PC-3 (cell line): ENCODE results near the gene AGER. TPM values are rescaled to one million over a fixed set of nuclear protein-coding genes. Genes with fewer than 3 reads are reported as not detected.

Experiments
- ATAC-seq: fragments of 200-7000 bp; cut with Tn5 transposase; 2 replicates; pipeline ENCODE4 v1.9.1; 2020; ENCODE audit warnings: mild to moderate bottlenecking, moderate library complexity
- BruUV-seq: library from RNA; stranded (reverse); fragments of 400-500 nt; replicated peaks from 2 replicates; lab custom pipeline; 2021; lab: Mats Ljungman, UMichigan
- CTCF ChIA-PET: fragments of 300-600 bp; sonication (Branson Sonifier 250); formaldehyde crosslinking; loops from one replicate; lab custom pipeline; 2022; ENCODE audit warnings: antibody characterized with exemption; lab: Charles Lee
- POLR2A ChIA-PET: fragments of 300-600 bp; sonication (Branson Sonifier 250); formaldehyde crosslinking; loops from one replicate; lab custom pipeline; 2022; ENCODE audit warnings: antibody characterized with exemption; ENCODE audit not compliant: unreplicated experiment; lab: Charles Lee
- DNase-seq: peaks from one replicate; pipeline ENCODE4 v3.0.0-alpha.2; 2015
- H2AFZ ChIP-seq: fragments of 300-600 bp; sonication (generic); 2 replicates; pipeline ENCODE4 v1.6.0; 2016; ENCODE audit warnings: antibody characterized with exemption, low read length
- H3F3A ChIP-seq: fragments of 300-600 bp; sonication (generic); one replicate; pipeline ENCODE4 v1.6.0; 2017; ENCODE audit warnings: antibody characterized with exemption, low read length, control low read depth, mild to moderate bottlenecking; ENCODE audit not compliant: unreplicated experiment
- H3K27ac ChIP-seq: fragments of 300-600 bp; sonication (generic); 2 replicates; pipeline ENCODE4 v1.5.1; 2016; ENCODE audit warnings: mild to moderate bottlenecking, low read length
- H3K27me3 ChIP-seq: fragments of 300-600 bp; sonication (generic); 2 replicates; pipeline ENCODE4 v1.6.1; 2016; ENCODE audit warnings: low read length, mixed read lengths
- H3K36me3 ChIP-seq: fragments of 300-600 bp; sonication (generic); 2 replicates; pipeline ENCODE4 v1.6.1; 2016; ENCODE audit warnings: low read depth, mixed run types, low read length, mixed read lengths
- H3K4me1 ChIP-seq: fragments of 300-600 bp; sonication (generic); 2 replicates; pipeline ENCODE4 v1.5.1; 2016; ENCODE audit warnings: low read length; ENCODE audit not compliant: insufficient read depth
- H3K4me2 ChIP-seq: fragments of 300-600 bp; sonication (generic); 2 replicates; pipeline ENCODE4 v1.6.0; 2016; ENCODE audit warnings: low read length
- H3K4me3 ChIP-seq: fragments of 300-600 bp; sonication (generic); 2 replicates; pipeline ENCODE4 v1.5.1; 2016; ENCODE audit warnings: mild to moderate bottlenecking, low read length, mixed read lengths
- H3K79me2 ChIP-seq: fragments of 300-600 bp; sonication (generic); 2 replicates; pipeline ENCODE4 v1.6.1; 2017; ENCODE audit warnings: low read length, mixed read lengths
- H3K9ac ChIP-seq: fragments of 300-600 bp; sonication (generic); 2 replicates; pipeline ENCODE4 v1.6.0; 2016; ENCODE audit warnings: mild to moderate bottlenecking, low read length
- H3K9me2 ChIP-seq: fragments of 300-600 bp; sonication (generic); replicated peaks from 2 replicates; pipeline ENCODE4 v1.6.1; 2016; ENCODE audit warnings: mixed run types, low read length, mixed read lengths
- H3K9me3 ChIP-seq: fragments of 300-600 bp; sonication (generic); 2 replicates; pipeline ENCODE4 v1.6.1; 2016; ENCODE audit warnings: low read length, mixed read lengths
- H4K20me1 ChIP-seq: fragments of 300-600 bp; sonication (generic); 2 replicates; pipeline ENCODE4 v1.6.1; 2016; ENCODE audit warnings: low read length, mixed read lengths
- EZH2 ChIP-seq: fragments of 300-600 bp; sonication (generic); IDR thresholded peaks from one replicate; pipeline ENCODE4 v1.6.1; 2017; ENCODE audit warnings: antibody characterized with exemption, mild to moderate bottlenecking, low read length; ENCODE audit not compliant: unreplicated experiment
- EZH2phosphoT487 ChIP-seq: fragments of 300-600 bp; sonication (generic); IDR thresholded peaks from 2 replicates; pipeline ENCODE4 v1.6.1; 2018; ENCODE audit warnings: mild to moderate bottlenecking, antibody characterized with exemption, low read length, borderline replicate concordance
- intact Hi-C: fragments of 100-400 bp; cut with micrococcal nuclease; formaldehyde crosslinking; loops from 2 replicates; pipeline ENCODE4 v1.9.0; 2023
- total RNA-seq: library from RNA; depleted of rRNA; stranded (reverse); fragments of >200 nt; gene quantifications from 2 replicates; pipeline ENCODE4 v1.2.3, GENCODE V29; 2014
- TF ChIP-seq, protein P1 (sequence below): fragments of 300-600 bp; sonication (generic); conservative IDR thresholded peaks from 2 replicates; pipeline ENCODE4 v1.5.1; 2017; ENCODE audit warnings: antibody characterized with exemption, low read depth, mild to moderate bottlenecking, low read length

The AGER gene
- total RNA-seq, 1 experiment from 2014 or later = 2.0 TPM

DNA sequence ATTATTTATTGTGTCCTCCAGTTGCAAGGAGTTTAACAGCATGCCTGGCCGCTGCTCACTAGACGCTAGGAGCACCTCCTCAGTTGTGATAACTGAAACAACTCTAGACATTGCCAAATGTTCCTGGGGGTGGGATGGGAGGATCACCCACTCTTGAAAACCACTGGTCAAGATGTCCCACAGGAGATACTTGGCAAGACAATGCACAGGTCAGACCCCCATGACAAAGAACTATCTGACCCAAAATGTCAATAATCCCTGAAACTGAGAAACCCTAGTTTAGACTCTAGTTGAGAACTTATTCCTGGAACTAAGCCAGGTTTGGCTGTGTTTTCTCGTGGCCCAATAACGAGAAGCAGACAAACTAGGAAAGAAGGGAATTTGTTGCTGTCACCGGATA is 44.5 kb downstream of the AGER start:
- H3K4me1 ChIP-seq = no peaks in the 10 kb centered on the region
- ATAC-seq (no peak), DNase-seq (no peak)
- no peak overlapping the region for H3K4me3 ChIP-seq
- H4K20me1 ChIP-seq = no peaks in the 10 kb centered on the region
- POLR2A ChIA-PET = no interaction called here
- H3K4me2 ChIP-seq = no peak overlapping the region
- H3K36me3 ChIP-seq = no peaks in the 10 kb centered on the region
- H3K9me2 ChIP-seq = no peaks in the 10 kb centered on the region
- no peaks in the 10 kb centered on the region for H3K9me3 ChIP-seq
- no peaks in the 10 kb centered on the region for H3K79me2 ChIP-seq
- H3K27me3 ChIP-seq = no peaks in the 10 kb centered on the region
- BruUV-seq = no TSS peak
- CTCF ChIA-PET = no interaction called here
- intact Hi-C loops = no loop called here
- H3K27ac ChIP-seq = no peak overlapping the region
- H3F3A ChIP-seq = no peaks in the 10 kb centered on the region
- H3K9ac ChIP-seq = no peak overlapping the region
- TF ChIP-seq, protein P1, sequence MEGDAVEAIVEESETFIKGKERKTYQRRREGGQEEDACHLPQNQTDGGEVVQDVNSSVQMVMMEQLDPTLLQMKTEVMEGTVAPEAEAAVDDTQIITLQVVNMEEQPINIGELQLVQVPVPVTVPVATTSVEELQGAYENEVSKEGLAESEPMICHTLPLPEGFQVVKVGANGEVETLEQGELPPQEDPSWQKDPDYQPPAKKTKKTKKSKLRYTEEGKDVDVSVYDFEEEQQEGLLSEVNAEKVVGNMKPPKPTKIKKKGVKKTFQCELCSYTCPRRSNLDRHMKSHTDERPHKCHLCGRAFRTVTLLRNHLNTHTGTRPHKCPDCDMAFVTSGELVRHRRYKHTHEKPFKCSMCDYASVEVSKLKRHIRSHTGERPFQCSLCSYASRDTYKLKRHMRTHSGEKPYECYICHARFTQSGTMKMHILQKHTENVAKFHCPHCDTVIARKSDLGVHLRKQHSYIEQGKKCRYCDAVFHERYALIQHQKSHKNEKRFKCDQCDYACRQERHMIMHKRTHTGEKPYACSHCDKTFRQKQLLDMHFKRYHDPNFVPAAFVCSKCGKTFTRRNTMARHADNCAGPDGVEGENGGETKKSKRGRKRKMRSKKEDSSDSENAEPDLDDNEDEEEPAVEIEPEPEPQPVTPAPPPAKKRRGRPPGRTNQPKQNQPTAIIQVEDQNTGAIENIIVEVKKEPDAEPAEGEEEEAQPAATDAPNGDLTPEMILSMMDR = no peak
- no peak for TF ChIP-seq EZH2
- TF ChIP-seq EZH2phosphoT487 = no peak
- no peak overlapping the region for H2AFZ ChIP-seq

DNA sequence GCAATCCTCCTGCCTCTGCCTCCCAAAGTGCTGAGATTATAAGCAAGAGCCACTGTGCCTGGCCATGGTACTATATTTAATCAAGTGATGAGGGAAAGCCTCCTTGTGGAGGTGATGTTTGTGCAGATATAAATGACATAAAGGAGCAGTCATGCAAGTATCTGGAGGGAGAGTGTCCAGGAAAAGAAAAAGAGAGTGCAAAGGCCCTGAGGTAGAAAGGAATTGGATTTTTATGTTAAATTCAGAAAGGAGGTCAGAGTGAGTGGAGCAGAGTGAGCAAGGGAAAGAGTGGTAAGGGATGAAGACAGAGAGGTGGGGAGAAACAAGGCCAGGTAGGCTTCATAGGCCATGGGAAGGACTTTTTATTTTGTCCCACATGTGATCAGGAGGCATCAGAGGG is 46.6 kb downstream of the AGER start:
- CTCF ChIA-PET = no interaction called here
- Histone ChIP-seq H3K4me2 (no peak overlapping the region), H3K4me3 (no peak overlapping the region), H3K9ac (no peak overlapping the region), H3K79me2 (no peaks in the 10 kb centered on the region), H2AFZ (no peak overlapping the region), H3K9me2 (no peaks in the 10 kb centered on the region), H3F3A (no peaks in the 10 kb centered on the region), H3K9me3 (no peaks in the 10 kb centered on the region), H4K20me1 (no peaks in the 10 kb centered on the region), H3K4me1 (no peaks in the 10 kb centered on the region), H3K36me3 (no peaks in the 10 kb centered on the region), H3K27me3 (no peaks in the 10 kb centered on the region), H3K27ac (no peak overlapping the region)
- TF ChIP-seq, protein P1 = no peak
- no peak for TF ChIP-seq EZH2phosphoT487
- TF ChIP-seq EZH2 = no peak
- intact Hi-C loops = no loop called here
- POLR2A ChIA-PET = no interaction called here
- ATAC-seq (no peak), DNase-seq (no peak)
- BruUV-seq = no TSS peak

DNA sequence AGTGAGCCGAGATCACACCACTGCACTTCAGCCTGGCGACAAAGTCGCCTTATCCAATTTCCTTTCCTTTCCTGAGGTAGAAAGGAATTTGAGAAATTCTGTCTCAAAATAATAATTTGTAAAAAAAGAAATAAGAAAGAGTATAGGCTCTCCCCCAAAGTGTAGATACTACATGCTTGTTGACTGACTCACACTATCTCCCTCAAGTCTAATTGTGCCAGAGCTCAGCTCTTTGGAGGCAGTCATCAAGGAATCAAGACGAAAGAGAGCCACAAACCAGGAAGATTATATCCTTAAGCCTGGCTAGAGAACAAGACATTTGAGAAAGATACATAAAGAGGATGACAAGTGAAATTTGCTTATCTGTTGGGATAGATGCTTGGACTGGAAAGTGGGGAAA is 50.3 kb downstream of the AGER start:
- POLR2A ChIA-PET = no interaction called here
- TF ChIP-seq, protein P1 = no peak
- TF ChIP-seq EZH2phosphoT487 (no peak), EZH2 (no peak)
- CTCF ChIA-PET = no interaction called here

More for the DNA sequence above, 50.3 kb downstream of the AGER start:
- Histone ChIP-seq H4K20me1 (no peaks in the 10 kb centered on the region), H3K9ac (no peak overlapping the region), H3K4me2 (no peak overlapping the region), H3K4me1 (peaks cover 6% of the 10 kb centered on the region), H3K27ac (no peak overlapping the region), H3K79me2 (peaks cover 11% of the 10 kb centered on the region), H3F3A (no peaks in the 10 kb centered on the region), H3K9me2 (no peaks in the 10 kb centered on the region), H3K36me3 (no peaks in the 10 kb centered on the region), H2AFZ (no peak overlapping the region), H3K4me3 (no peak overlapping the region), H3K9me3 (no peaks in the 10 kb centered on the region), H3K27me3 (no peaks in the 10 kb centered on the region)
- BruUV-seq = no TSS peak
- DNase-seq (no peak), ATAC-seq (no peak)
- intact Hi-C loops = no loop called here
